ENCODE data around the gene SDHAF4.

SDHAF4 gene

GRCh38 chr6:70636596-70636995, 69.9 kb downstream of the SDHAF4 start:
- no peak for DNase-seq (ENCODE audit: low read depth)
- no peak overlapping the region for H3K4me3 ChIP-seq (replicated peaks; ENCODE audit: low read depth, low read length)
- TF ChIP-seq, protein P1, sequence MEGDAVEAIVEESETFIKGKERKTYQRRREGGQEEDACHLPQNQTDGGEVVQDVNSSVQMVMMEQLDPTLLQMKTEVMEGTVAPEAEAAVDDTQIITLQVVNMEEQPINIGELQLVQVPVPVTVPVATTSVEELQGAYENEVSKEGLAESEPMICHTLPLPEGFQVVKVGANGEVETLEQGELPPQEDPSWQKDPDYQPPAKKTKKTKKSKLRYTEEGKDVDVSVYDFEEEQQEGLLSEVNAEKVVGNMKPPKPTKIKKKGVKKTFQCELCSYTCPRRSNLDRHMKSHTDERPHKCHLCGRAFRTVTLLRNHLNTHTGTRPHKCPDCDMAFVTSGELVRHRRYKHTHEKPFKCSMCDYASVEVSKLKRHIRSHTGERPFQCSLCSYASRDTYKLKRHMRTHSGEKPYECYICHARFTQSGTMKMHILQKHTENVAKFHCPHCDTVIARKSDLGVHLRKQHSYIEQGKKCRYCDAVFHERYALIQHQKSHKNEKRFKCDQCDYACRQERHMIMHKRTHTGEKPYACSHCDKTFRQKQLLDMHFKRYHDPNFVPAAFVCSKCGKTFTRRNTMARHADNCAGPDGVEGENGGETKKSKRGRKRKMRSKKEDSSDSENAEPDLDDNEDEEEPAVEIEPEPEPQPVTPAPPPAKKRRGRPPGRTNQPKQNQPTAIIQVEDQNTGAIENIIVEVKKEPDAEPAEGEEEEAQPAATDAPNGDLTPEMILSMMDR (IDR thresholded peaks at IDR 0.05; ENCODE audit: low read length, missing control alignments) = no peak

- DNase-seq (ENCODE audit: low read depth) = no peak
- TF ChIP-seq, protein P1 (IDR thresholded peaks at IDR 0.05; ENCODE audit: low read length, missing control alignments) = no peak
- no peak overlapping the region for H3K4me3 ChIP-seq (replicated peaks; ENCODE audit: low read depth, low read length)
These were observed 71.7 kb downstream of the SDHAF4 start for GRCh38 chr6:70638468-70638867.

Measured in fibroblast of pulmonary artery (primary cell).